ENCODE measurements around the gene CCSER2. TPM values are rescaled to one million over a fixed set of nuclear protein-coding genes. Genes with fewer than 3 reads are reported as not detected.
A peak's percentile ranks its signal among the peaks of the same experiment; 100 is the strongest.

Gene CCSER2
- total RNA-seq, 3 donors from 2014 or later: 49.8 to 61.2 (median 49.9) TPM

DNA sequence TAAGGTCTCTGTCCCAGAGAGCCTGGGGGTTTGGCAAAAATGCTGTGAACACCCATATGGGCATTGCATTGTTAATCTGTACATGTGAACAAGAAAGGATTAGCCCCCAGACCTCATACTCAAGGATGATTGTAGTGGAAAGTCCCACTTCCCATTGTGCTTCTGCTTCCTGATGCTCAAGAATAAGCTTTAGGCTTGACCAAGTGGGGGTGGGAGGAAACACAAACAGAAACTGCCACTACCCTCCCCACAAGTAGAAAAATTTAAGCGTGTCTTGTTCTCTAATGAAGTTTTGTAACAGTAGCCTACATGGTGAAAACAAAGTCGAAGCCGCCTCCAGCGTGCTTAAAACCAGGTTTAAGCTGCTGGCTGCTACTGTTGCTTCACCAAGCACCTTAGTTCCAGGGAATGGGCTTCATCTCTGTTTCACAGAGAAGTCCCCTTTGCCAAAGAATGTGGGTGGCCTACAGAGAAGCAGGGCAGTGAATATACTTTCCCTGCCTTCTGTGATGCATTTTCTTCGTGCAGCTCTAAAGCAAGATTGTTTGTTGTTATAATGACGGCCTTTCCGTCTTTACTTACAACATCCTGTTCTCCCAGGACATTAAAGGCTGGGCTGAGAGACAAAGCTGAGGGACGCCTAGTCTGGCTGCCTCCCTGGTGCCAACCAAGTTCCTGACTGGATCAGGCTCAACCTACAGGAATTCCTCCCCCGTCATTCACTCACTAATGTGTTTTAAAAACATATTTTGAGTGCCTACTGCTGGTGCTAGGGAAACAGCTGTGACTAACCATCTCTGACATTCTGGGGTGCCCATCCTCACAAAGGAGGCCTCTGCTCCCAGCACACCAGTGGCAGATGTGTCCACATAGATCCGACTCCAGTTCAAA lies 32.1 kb upstream of the CCSER2 start:
- Histone ChIP-seq H3K27me3 (no peaks in the 10 kb centered on the region), H3K36me3 (no peaks in the 10 kb centered on the region), H3K4me1 (no peaks in the 10 kb centered on the region), H3K9me3 (no peaks in the 10 kb centered on the region), H3K4me3 (no peak overlapping the region), H3K27ac (peak overlapping the region in 1 of 2 donors; percentile 14)
- no peak for DNase-seq (ENCODE audit: low spot score in 2 of 2)
- intact Hi-C loops (cut with DNase I; ENCODE audit: low total_unique reads): loop anchor here (2.0 kb wide), 1 partner anchor 44 kb away; no protein-coding TSS in a partner anchor
- TF ChIP-seq, protein P1, sequence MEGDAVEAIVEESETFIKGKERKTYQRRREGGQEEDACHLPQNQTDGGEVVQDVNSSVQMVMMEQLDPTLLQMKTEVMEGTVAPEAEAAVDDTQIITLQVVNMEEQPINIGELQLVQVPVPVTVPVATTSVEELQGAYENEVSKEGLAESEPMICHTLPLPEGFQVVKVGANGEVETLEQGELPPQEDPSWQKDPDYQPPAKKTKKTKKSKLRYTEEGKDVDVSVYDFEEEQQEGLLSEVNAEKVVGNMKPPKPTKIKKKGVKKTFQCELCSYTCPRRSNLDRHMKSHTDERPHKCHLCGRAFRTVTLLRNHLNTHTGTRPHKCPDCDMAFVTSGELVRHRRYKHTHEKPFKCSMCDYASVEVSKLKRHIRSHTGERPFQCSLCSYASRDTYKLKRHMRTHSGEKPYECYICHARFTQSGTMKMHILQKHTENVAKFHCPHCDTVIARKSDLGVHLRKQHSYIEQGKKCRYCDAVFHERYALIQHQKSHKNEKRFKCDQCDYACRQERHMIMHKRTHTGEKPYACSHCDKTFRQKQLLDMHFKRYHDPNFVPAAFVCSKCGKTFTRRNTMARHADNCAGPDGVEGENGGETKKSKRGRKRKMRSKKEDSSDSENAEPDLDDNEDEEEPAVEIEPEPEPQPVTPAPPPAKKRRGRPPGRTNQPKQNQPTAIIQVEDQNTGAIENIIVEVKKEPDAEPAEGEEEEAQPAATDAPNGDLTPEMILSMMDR (IDR thresholded peaks at IDR 0.05): no peak
- TF ChIP-seq POLR2A (IDR thresholded peaks at IDR 0.05) (no peak), POLR2AphosphoS5 (IDR thresholded peaks at IDR 0.05) (no peak)

DNA sequence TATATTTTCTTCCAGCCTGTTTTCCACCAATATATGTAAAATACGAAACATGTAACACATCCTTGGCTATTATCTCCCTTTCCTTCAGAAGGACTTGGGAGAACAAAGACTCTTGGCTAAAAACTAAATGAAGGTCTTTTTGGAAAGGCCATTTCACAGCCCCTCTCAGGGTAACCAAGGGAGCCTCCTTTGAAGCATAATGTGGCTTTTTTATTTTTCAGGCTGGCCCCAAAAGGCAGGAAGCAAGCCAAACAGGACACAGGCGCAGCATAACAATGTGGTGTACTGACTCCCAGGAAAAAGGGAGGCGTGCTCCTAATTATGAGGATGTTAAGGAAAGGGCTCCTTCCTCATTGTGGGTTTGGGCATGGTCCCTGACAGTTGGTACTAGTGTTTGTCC lies 30.3 kb upstream of the CCSER2 start:
- intact Hi-C loops (cut with DNase I; ENCODE audit: low total_unique reads): no loop called here
- TF ChIP-seq, protein P1 (IDR thresholded peaks at IDR 0.05): no peak
- TF ChIP-seq POLR2AphosphoS5 (IDR thresholded peaks at IDR 0.05) (no peak), POLR2A (IDR thresholded peaks at IDR 0.05) (no peak)
- H3K36me3 ChIP-seq: no peaks in the 10 kb centered on the region
- H3K27ac ChIP-seq: no peak overlapping the region
- no peaks in the 10 kb centered on the region for H3K4me1 ChIP-seq
- no peaks in the 10 kb centered on the region for H3K9me3 ChIP-seq
- DNase-seq (ENCODE audit: low spot score in 2 of 2): no peak
- H3K27me3 ChIP-seq: no peaks in the 10 kb centered on the region
- no peak overlapping the region for H3K4me3 ChIP-seq

DNA sequence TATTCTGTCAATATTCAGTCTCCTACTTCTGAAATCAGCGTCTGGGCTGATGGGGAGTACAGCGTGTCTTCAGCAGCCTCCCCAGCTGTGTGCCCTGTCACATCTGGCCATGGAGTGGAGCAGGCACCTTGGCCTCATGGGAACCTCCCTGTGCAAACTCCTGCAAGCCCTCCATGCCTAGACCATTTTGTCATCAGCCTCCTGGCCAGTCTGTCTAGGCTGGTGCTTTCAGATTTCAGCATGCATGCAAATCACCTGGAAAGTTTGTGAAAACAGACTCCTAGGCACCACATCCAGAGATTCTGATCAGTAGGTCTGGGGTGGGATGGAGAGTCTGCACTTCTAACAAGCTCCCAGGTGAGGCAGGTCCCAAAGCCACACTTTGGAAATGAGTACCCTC lies 26.2 kb upstream of the CCSER2 start:
- Histone ChIP-seq H3K4me1 (no peaks in the 10 kb centered on the region), H3K27me3 (no peaks in the 10 kb centered on the region), H3K36me3 (no peaks in the 10 kb centered on the region), H3K27ac (no peak overlapping the region), H3K9me3 (no peaks in the 10 kb centered on the region), H3K4me3 (no peak overlapping the region)
- no peak for DNase-seq (ENCODE audit: low spot score in 2 of 2)
- no peak for TF ChIP-seq POLR2AphosphoS5 (IDR thresholded peaks at IDR 0.05)
- no peak for TF ChIP-seq POLR2A (IDR thresholded peaks at IDR 0.05)
- TF ChIP-seq, protein P1 (IDR thresholded peaks at IDR 0.05): no peak
- intact Hi-C loops (cut with DNase I; ENCODE audit: low total_unique reads): no loop called here

DNA sequence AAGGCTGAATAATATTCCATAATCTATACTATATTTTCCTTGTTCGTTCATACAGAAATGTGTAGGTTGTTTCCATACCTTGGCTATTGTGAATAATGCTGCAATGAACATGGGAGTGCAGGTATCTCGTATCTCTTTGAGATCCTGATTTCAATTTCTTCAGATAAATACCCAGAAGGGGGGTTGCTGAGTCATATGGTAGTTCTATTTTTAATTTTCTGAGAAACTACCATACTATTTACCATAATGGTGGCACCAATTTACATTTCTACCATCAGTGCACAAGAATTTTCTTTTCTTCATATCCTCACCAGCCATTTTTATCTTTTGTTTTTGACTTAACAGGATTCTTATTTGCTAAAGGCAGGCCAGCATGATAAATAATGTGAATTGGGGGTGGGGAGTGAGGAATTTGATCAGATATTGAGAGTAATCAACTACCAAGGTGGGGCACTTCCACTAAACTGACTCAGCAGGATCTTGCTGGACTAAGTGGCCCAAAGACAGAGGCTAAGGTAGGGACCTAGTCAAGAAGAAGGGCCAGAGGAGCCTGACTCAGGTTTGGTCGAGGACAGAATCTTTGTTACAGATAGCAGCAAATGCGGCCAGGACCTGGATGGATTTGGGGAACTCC lies 21.5 kb upstream of the CCSER2 start:
- TF ChIP-seq, protein P1 (IDR thresholded peaks at IDR 0.05): no peak
- TF ChIP-seq POLR2A (IDR thresholded peaks at IDR 0.05) (no peak), POLR2AphosphoS5 (IDR thresholded peaks at IDR 0.05) (no peak)
- Histone ChIP-seq H3K36me3 (no peaks in the 10 kb centered on the region), H3K4me3 (no peak overlapping the region), H3K9me3 (no peaks in the 10 kb centered on the region), H3K27me3 (no peaks in the 10 kb centered on the region), H3K27ac (no peak overlapping the region), H3K4me1 (no peaks in the 10 kb centered on the region)
- intact Hi-C loops (cut with DNase I; ENCODE audit: low total_unique reads): no loop called here
- DNase-seq (ENCODE audit: low spot score in 2 of 2): no peak

DNA sequence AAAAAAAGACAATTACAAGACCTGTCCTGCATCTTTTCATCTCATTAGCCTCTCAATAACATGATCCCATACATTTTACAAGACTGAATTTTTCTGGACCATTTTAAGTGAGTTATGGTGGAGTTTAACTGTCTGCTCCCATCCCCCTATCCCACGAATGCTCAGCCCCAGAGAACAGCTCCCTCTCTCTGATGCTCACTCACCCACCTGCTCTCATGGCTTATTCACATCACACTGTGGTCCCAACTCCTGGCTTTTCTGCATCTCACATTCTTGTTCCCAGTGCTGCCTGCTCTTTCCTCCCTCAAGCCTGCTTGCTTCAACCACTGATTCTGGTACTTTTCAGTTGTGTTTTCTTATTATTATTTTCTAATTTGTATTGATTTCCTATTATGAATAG lies 20.4 kb upstream of the CCSER2 start:
- TF ChIP-seq, protein P1 (IDR thresholded peaks at IDR 0.05): no peak
- TF ChIP-seq POLR2A (IDR thresholded peaks at IDR 0.05) (no peak), POLR2AphosphoS5 (IDR thresholded peaks at IDR 0.05) (no peak)
- Histone ChIP-seq H3K4me1 (no peaks in the 10 kb centered on the region), H3K27ac (no peak overlapping the region), H3K27me3 (no peaks in the 10 kb centered on the region), H3K4me3 (no peak overlapping the region), H3K36me3 (no peaks in the 10 kb centered on the region), H3K9me3 (no peaks in the 10 kb centered on the region)
- intact Hi-C loops (cut with DNase I; ENCODE audit: low total_unique reads): no loop called here
- DNase-seq (ENCODE audit: low spot score in 2 of 2): no peak

Measured in breast epithelium (tissue), 4 donors.